GM12875 (cell line): ENCODE measurements around the gene GAPVD1.

ENCODE experiments used
- H3K4me3 ChIP-seq: one replicate; pipeline ENCODE4 v1.5.1; 2011; ENCODE audit warnings: low read depth, low read length, control low read depth
- CTCF ChIP-seq: IDR thresholded peaks from 2 replicates; pipeline ENCODE4 v1.5.1; 2011; ENCODE audit warnings: low read depth, mild to moderate bottlenecking, control low read depth, inconsistent platforms, low read length, moderate library complexity, borderline replicate concordance; ENCODE audit not compliant: insufficient read depth

Gene GAPVD1

GRCh38 chr9:125323615-125324014 lies 62.0 kb downstream of the GAPVD1 start:
- no peak overlapping the region for H3K4me3 ChIP-seq
- no peak for TF ChIP-seq CTCF

GRCh38 chr9:125325826-125326225 lies 64.2 kb downstream of the GAPVD1 start:
- TF ChIP-seq CTCF: no peak
- H3K4me3 ChIP-seq: no peak overlapping the region

GRCh38 chr9:125329978-125330377 lies 68.4 kb downstream of the GAPVD1 start:
- no peak overlapping the region for H3K4me3 ChIP-seq
- no peak for TF ChIP-seq CTCF

GRCh38 chr9:125330587-125330986 lies 69.0 kb downstream of the GAPVD1 start:
- TF ChIP-seq CTCF: no peak
- H3K4me3 ChIP-seq: no peak overlapping the region

GRCh38 chr9:125332527-125332926 lies 70.9 kb downstream of the GAPVD1 start:
- H3K4me3 ChIP-seq: no peak overlapping the region
- no peak for TF ChIP-seq CTCF

- TF ChIP-seq CTCF: no peak
Measured at GRCh38 chr9:125337236-125337635, 75.6 kb downstream of the GAPVD1 start.

GRCh38 chr9:125338929-125339328 lies 77.3 kb downstream of the GAPVD1 start:
- no peak for TF ChIP-seq CTCF
- no peak overlapping the region for H3K4me3 ChIP-seq

More at GRCh38 chr9:125337236-125337635, 75.6 kb downstream of the GAPVD1 start:
- H3K4me3 ChIP-seq: no peak overlapping the region
